Heart left ventricle (tissue), 16 donors: Measurements from ENCODE around the gene USP12. TPM values are rescaled to one million over a fixed set of nuclear protein-coding genes. Genes with fewer than 3 reads are reported as not detected.

Source experiments
- ATAC-seq, 4 donors: fragments of 200-7000 bp; cut with Tn5 transposase; one replicate each; pipeline ENCODE4 v1.9.1; 2020 to 2022; ENCODE audit warnings: moderate library complexity in 4 of 4, mild to moderate bottlenecking in 3 of 4, moderate number of reproducible peaks in 1 of 4
- DNase-seq, 5 donors: peaks; one replicate each; pipeline ENCODE4 v3.0.0-alpha.2; 2020
- H3K27ac ChIP-seq, 12 donors: fragments of 200-600 bp; sonication (generic) in 4 of 12; one replicate each; pipeline versions ENCODE4 v1.5.0 to v1.8.0; 2016 to 2022; ENCODE audit warnings: mild to moderate bottlenecking in 2 of 12
- H3K27me3 ChIP-seq, 9 donors: fragments of 200-600 bp; sonication (generic) in 2 of 9; one replicate each; pipeline versions ENCODE4 v1.5.1 to v1.8.0; 2016 to 2022; ENCODE audit warnings: mild to moderate bottlenecking in 3 of 9
- H3K36me3 ChIP-seq, 9 donors: fragments of 200-600 bp; sonication (generic) in 2 of 9; one replicate each; pipeline versions ENCODE4 v1.5.0 to v1.8.0; 2018 to 2022; ENCODE audit warnings: mild to moderate bottlenecking in 2 of 9
- H3K4me1 ChIP-seq, 12 donors: fragments of 200-600 bp; sonication (generic) in 4 of 12; one replicate each; pipeline versions ENCODE4 v1.5.0 to v1.8.0; 2016 to 2022; ENCODE audit warnings: mild to moderate bottlenecking in 3 of 12
- H3K4me3 ChIP-seq, 12 donors: fragments of 200-600 bp; sonication (generic) in 4 of 12; one replicate each; pipeline versions ENCODE4 v1.5.0 to v1.8.0; 2017 to 2022; ENCODE audit warnings: mild to moderate bottlenecking in 9 of 12, moderate library complexity in 4 of 12
- H3K9me3 ChIP-seq, 12 donors: fragments of 200-600 bp; sonication (generic) in 4 of 12; one replicate each; pipeline versions ENCODE4 v1.5.0 to v1.8.0; 2016 to 2022; ENCODE audit warnings: mild to moderate bottlenecking in 1 of 12
- CTCF ChIP-seq, 12 donors: fragments of 200-600 bp; sonication (generic) in 4 of 12; IDR thresholded peaks; one replicate each; pipeline versions ENCODE4 v1.5.0 to v1.8.0; 2018 to 2022; ENCODE audit warnings: antibody characterized with exemption in 12 of 12, mild to moderate bottlenecking in 5 of 12
- POLR2A ChIP-seq, 2 donors: fragments of 450-650 bp; IDR thresholded peaks; one replicate each; pipeline ENCODE4 v1.6.1; 2017; ENCODE audit warnings: antibody characterized with exemption in 2 of 2, mild to moderate bottlenecking in 2 of 2, moderate library complexity in 2 of 2
- WGBS, 4 donors: extraction: QIAGEN DNeasy Blood & Tissue Kit in 2 of 4; methylation state at CpG; one replicate each; pipeline versions ENCODE4 v1.1.5 to v1.1.7; 2013 to 2018; 5-methylcytosine and 5-hydroxymethylcytosine counted together
- intact Hi-C, 10 donors: fragments of 100-400 bp; cut with DNase I; formaldehyde crosslinking; loops; one replicate each; pipeline versions ENCODE4 v1.11.1 to v1.14.2; 2022
- polyA plus RNA-seq, 2 donors: library from polyadenylated mRNA; stranded (reverse); fragments of 200-250 nt; gene quantifications; one replicate each; pipeline ENCODE4 v1.2.3, GENCODE V29; 2013
- total RNA-seq, 9 donors: library from RNA; depleted of rRNA in 2 of 9; stranded (reverse); fragments of >200 nt in 2 of 9; fragmentation: NEBNext Ultra II Directional in 3 of 9; extraction: Animal tissue kit (Norgen Biotek cat#: 25700) in 3 of 9; gene quantifications; one replicate each; pipeline versions ENCODE4 v1.1.0 to v1.2.4, GENCODE V29; 2016 to 2023
- donor health status: ischemic (EF 13 %, LVEDD 7.1; RV severe dilation, severe dysfunction).
- donor health status: healthy with polysubstance abuse.
- donor health status: DM: no; HTN: yes; CAD: no.
- donor health status: DM: no; HTN: no; CAD: no.
- donor health status: ischemic (EF 25% LVEDD 6.9; RV normal size, moderate dysfunction).
- donor health status: ischemic (EF 25% LVEDD 5.7; RV mildly dilated, moderate dysfunction).
- donor health status: healthy.
- donor health status: DM: yes; HTN: yes; CAD: no.
- donor health status: ischemic (EF 35%, LVEDD 5.7; RV mildly dilated, moderate dysfunction).
- donor health status: nonischemic (EF 11% LVEDD 7.7; RV severe dilation, severe dysfunction).
- donor health status: DM: yes; HTN: yes; CAD: no.
- donor health status: PGD.
- donor health status: ischemic (EF 29% LVEDD 5.4; RV normal size, mild dysfunction).
- donor health status: nonischemic (EF 23%, LVEDD 6.1; RV moderate dilation, normal function).

Gene USP12
- total and polyA plus RNA-seq, 11 donors = 5.1 to 35.4 (median 20.8) TPM

- DNase-seq (no peak), ATAC-seq (peak in 1 of 4 donors; percentile 24)
- no peaks in the 10 kb centered on the region for H3K27me3 ChIP-seq
- H3K4me3 ChIP-seq = no peak overlapping the region
- intact Hi-C loops = no loop called here
- 51 to 54% (median 53%) methylated on average over 10 of the region's 10 CpGs for WGBS, 4 donors
- no peak overlapping the region for H3K27ac ChIP-seq
- no peaks in the 10 kb centered on the region for H3K36me3 ChIP-seq
- TF ChIP-seq POLR2A (IDR thresholded peaks at IDR 0.05) = no peak
- peaks cover 0 to 2% (median 0%) of the 10 kb centered on the region in 12 donors for H3K4me1 ChIP-seq
- peaks cover 0 to 5% (median 0%) of the 10 kb centered on the region in 12 donors for H3K9me3 ChIP-seq
These were observed 118.3 kb downstream of the USP12 start for GRCh38 chr13:27053210-27053884.

DNA sequence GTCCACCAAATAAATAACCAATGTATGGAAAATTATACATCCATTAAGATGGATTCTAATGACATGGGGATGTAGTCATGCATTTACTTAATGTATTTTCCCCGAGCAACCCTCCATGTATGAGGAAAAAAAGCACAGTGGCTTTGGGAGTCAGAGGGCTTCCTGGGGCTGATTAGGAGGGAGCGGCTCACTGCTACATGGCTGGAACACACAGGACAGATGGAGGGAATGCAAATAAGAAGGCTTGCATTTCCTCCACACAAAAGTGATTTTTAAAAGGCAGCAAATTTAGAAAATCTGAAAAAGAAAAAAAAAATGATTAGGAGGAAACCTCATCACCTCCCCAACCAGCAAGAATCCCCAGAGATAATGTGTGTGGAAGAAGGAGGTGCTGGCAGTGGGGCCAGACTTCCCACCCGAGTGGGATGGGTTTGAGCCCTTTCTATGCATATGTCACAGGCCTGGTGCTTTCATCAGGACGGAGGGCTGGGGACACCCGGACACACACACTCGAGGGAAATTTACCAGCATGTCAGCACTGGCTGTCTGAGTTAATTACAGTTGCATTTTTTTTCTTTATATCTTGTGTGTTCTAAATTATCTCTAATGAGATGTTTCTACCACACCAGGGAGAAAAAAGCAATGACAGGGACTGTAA is 118.9 kb downstream of the USP12 start:
- H3K27me3 ChIP-seq = no peaks in the 10 kb centered on the region
- ATAC-seq (no peak), DNase-seq (no peak)
- H3K27ac ChIP-seq = no peak overlapping the region
- no peak for TF ChIP-seq POLR2A (IDR thresholded peaks at IDR 0.05)
- no peak for TF ChIP-seq CTCF (IDR thresholded peaks at IDR 0.05)
- H3K4me3 ChIP-seq = no peak overlapping the region
- intact Hi-C loops = no loop called here
- H3K36me3 ChIP-seq = no peaks in the 10 kb centered on the region
- peaks cover 0 to 2% (median 0%) of the 10 kb centered on the region in 12 donors for H3K4me1 ChIP-seq
- H3K9me3 ChIP-seq = peaks cover 0 to 5% (median 0%) of the 10 kb centered on the region in 12 donors
- WGBS, 4 donors = 45 to 64% (median 54%) methylated on average over 6 of the region's 6 CpGs

DNA sequence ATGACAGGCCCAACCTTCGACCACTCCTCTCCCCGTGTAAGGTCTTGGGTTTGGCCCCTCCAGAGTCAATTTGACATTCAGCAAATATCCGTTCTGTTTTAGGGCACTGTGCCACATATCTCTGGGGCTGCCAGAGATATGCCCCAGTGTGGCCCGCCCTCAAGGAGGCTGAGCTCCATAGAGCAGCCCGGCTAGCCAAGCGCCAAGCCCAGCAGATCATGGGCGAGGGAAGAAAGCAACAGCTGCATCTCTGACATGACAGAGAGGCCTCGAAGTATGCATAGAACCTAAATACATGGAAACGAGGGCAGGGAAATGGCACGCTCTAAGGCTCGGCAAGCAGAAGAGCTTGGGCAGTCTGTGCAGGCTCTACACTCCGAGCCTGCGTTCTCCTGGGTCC is 124.5 kb downstream of the USP12 start:
- Histone ChIP-seq H3K9me3 (peaks cover 0 to 5% (median 0%) of the 10 kb centered on the region in 12 donors), H3K36me3 (no peaks in the 10 kb centered on the region), H3K27ac (no peak overlapping the region), H3K4me1 (peaks cover 0 to 3% (median 0%) of the 10 kb centered on the region in 12 donors), H3K27me3 (no peaks in the 10 kb centered on the region), H3K4me3 (no peak overlapping the region)
- no peak for TF ChIP-seq POLR2A (IDR thresholded peaks at IDR 0.05)
- TF ChIP-seq CTCF (IDR thresholded peaks at IDR 0.05) = no peak
- intact Hi-C loops = no loop called here
- WGBS, 4 donors = 89 to 90% (median 89%) methylated on average over 13 of the region's 13 CpGs
- no peak for ATAC-seq
- DNase-seq = no peak

- intact Hi-C loops = no loop called here
- Histone ChIP-seq H3K36me3 (no peaks in the 10 kb centered on the region), H3K27me3 (no peaks in the 10 kb centered on the region), H3K4me1 (peaks cover 0 to 3% (median 0%) of the 10 kb centered on the region in 12 donors), H3K4me3 (no peak overlapping the region), H3K27ac (no peak overlapping the region), H3K9me3 (no peaks in the 10 kb centered on the region)
- DNase-seq (no peak), ATAC-seq (no peak)
- WGBS, 4 donors = 81 to 88% (median 83%) methylated on average over 15 of the region's 15 CpGs
- TF ChIP-seq POLR2A (IDR thresholded peaks at IDR 0.05) (no peak), CTCF (IDR thresholded peaks at IDR 0.05) (no peak)
These were observed 126.6 kb downstream of the USP12 start for GRCh38 chr13:27044837-27045570.
